ENCODE data around the gene ADAMTS19. TPM values are rescaled to one million over a fixed set of nuclear protein-coding genes. Genes with fewer than 3 reads are reported as not detected.

ADAMTS19 gene
- total RNA-seq, 1 experiment from 2014 or later = not detected

GRCh38 chr5:129770024-129770820 is 310.1 kb downstream of the ADAMTS19 start:
- Mint-ChIP-seq H3K27ac (ENCODE audit: unreplicated experiment) (no peak overlapping the region), H3K4me3 (ENCODE audit: low read depth, unreplicated experiment) (no peak overlapping the region), H3K27me3 (ENCODE audit: unreplicated experiment) (no peaks in the 10 kb centered on the region), H3K9me3 (ENCODE audit: low read depth, unreplicated experiment) (no peaks in the 10 kb centered on the region), H3K4me1 (ENCODE audit: low read depth, unreplicated experiment) (peaks cover 29% of the 10 kb centered on the region), H3K36me3 (ENCODE audit: insufficient read depth, unreplicated experiment) (no peaks in the 10 kb centered on the region)
- CTCF ChIA-PET = interaction anchor here (1.0 to 3.6 kb wide), 2 partner anchors 11 to 83 kb away, joined by 5 to 87 read pairs; no protein-coding TSS in a partner anchor
- BruUV-seq (replicated peaks) = no TSS peak
- no peak for DNase-seq
- no peak for TF ChIP-seq CTCF (IDR thresholded peaks at IDR 0.05; ENCODE audit: unreplicated experiment)
- intact Hi-C loops (cut with micrococcal nuclease; ENCODE audit: unreplicated experiment) = loop anchor here (5.0 kb wide), 1 partner anchor 1237 kb away; no protein-coding TSS in a partner anchor

DNA sequence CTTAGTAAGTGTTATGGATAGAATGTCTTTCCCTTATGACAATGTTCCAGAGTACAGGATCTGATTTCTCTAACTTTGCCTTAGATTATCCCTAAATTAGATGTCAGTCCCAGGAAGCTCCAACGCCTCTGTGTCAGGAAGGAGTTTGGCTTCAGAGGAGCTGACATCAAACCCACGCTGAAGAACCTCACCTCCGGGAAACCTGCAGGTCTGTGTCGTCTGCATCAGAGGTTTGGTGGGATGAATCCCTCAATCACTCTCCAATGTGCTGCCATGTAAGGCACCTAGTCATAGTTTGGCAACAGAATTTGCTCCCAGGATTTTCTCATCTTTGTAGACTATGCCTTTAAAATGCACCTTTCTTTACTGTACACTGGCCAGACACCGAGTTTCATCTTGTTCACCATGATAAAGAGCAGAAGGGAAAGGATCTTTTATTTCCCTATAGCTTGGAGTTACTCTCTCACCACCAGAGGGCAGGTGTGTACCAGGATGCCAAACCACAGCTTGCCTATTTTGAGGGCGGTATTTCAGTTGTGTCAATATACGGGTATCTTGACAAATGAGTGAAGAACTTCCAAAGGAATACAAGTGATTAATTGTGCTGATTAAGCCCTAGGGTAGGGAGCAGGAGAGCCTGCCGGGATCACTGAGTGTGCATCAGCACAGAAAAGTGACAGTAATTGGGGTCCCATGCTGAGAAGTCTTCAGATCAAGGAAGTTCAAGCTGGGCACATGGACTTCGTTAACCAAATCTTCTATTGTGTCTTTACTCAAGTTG is 311.1 kb downstream of the ADAMTS19 start:
- CTCF ChIA-PET = interaction anchor here (0.5 to 3.6 kb wide), 10 partner anchors 10 to 1235 kb away, joined by 3 to 87 read pairs (median 4); no protein-coding TSS in a partner anchor
- Mint-ChIP-seq H3K4me1 (ENCODE audit: low read depth, unreplicated experiment) (peaks cover 29% of the 10 kb centered on the region), H3K27ac (ENCODE audit: unreplicated experiment) (no peak overlapping the region), H3K27me3 (ENCODE audit: unreplicated experiment) (no peaks in the 10 kb centered on the region), H3K36me3 (ENCODE audit: insufficient read depth, unreplicated experiment) (no peaks in the 10 kb centered on the region), H3K9me3 (ENCODE audit: low read depth, unreplicated experiment) (no peaks in the 10 kb centered on the region), H3K4me3 (ENCODE audit: low read depth, unreplicated experiment) (no peak overlapping the region)
- intact Hi-C loops (cut with micrococcal nuclease; ENCODE audit: unreplicated experiment) = loop anchor here (1.0 to 5.0 kb wide), 4 partner anchors 81 to 1338 kb away; no protein-coding TSS in a partner anchor
- TF ChIP-seq CTCF (IDR thresholded peaks at IDR 0.05; ENCODE audit: unreplicated experiment) = peak; percentile 77
- DNase-seq = peak; percentile 81
- BruUV-seq (replicated peaks) = no TSS peak

GRCh38 chr5:129773376-129773775 is 313.3 kb downstream of the ADAMTS19 start:
- Mint-ChIP-seq H3K4me3 (ENCODE audit: low read depth, unreplicated experiment) (no peak overlapping the region), H3K9me3 (ENCODE audit: low read depth, unreplicated experiment) (no peaks in the 10 kb centered on the region), H3K27ac (ENCODE audit: unreplicated experiment) (no peak overlapping the region), H3K4me1 (ENCODE audit: low read depth, unreplicated experiment) (peaks cover 29% of the 10 kb centered on the region), H3K27me3 (ENCODE audit: unreplicated experiment) (no peaks in the 10 kb centered on the region), H3K36me3 (ENCODE audit: insufficient read depth, unreplicated experiment) (no peaks in the 10 kb centered on the region)
- no TSS peak for BruUV-seq (replicated peaks)
- intact Hi-C loops (cut with micrococcal nuclease; ENCODE audit: unreplicated experiment) = loop anchor here (5.0 kb wide), 1 partner anchor 1234 kb away; no protein-coding TSS in a partner anchor
- no peak for DNase-seq
- no peak for TF ChIP-seq CTCF (IDR thresholded peaks at IDR 0.05; ENCODE audit: unreplicated experiment)
- CTCF ChIA-PET = interaction anchor here (0.6 to 3.6 kb wide), 3 partner anchors 17 to 747 kb away, joined by 3 to 87 read pairs (median 8); no protein-coding TSS in a partner anchor

DNA sequence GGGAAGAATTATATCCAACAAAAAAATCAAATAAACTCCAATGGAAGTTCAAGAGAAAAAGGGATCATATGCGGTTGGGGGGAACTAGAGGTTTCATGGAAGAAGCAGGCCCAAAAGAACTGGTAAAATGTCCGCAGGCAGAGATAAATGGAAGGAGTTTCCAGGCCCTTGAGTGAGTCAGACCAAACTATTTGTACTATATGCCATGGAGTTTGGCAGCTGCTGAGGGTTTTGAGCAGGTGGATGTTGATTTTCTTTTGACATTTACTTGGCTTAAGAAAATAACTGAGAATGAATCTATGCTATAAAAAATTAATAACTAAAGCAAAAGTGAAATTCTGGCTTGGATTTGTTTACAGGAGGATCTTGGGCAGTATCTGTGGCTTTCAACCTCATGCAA is 321.5 kb downstream of the ADAMTS19 start:
- Mint-ChIP-seq H3K4me3 (ENCODE audit: low read depth, unreplicated experiment) (no peak overlapping the region), H3K27me3 (ENCODE audit: unreplicated experiment) (no peaks in the 10 kb centered on the region), H3K4me1 (ENCODE audit: low read depth, unreplicated experiment) (no peaks in the 10 kb centered on the region), H3K27ac (ENCODE audit: unreplicated experiment) (no peak overlapping the region), H3K36me3 (ENCODE audit: insufficient read depth, unreplicated experiment) (no peaks in the 10 kb centered on the region), H3K9me3 (ENCODE audit: low read depth, unreplicated experiment) (no peaks in the 10 kb centered on the region)
- DNase-seq = no peak
- intact Hi-C loops (cut with micrococcal nuclease; ENCODE audit: unreplicated experiment) = no loop called here
- CTCF ChIA-PET = no interaction called here
- no peak for TF ChIP-seq CTCF (IDR thresholded peaks at IDR 0.05; ENCODE audit: unreplicated experiment)
- no TSS peak for BruUV-seq (replicated peaks)

Data from Calu3 (cell line).